ENCODE data around the gene CCDC92B.

DNA sequence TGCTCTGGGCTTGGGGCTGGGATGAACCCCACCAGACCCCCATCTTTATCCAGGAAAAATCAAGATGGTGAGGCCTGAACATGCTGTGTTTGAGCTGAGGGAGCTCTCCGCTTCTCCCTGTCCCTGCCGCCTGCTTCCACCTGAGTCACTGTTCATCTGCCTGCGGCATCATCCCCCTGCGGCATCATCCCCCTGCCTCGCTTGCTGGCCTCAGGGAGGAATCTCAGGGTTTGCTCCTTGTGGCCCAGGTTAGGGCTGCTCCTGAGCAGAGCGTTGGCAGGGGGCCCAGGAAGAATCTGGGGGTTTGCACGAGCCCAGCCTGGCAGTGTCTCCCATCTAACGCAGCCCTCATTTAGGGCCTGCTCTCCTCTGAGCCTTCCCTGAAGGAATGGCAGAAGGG, 35.4 kb upstream of the CCDC92B start:
- TF ChIP-seq, protein P1, sequence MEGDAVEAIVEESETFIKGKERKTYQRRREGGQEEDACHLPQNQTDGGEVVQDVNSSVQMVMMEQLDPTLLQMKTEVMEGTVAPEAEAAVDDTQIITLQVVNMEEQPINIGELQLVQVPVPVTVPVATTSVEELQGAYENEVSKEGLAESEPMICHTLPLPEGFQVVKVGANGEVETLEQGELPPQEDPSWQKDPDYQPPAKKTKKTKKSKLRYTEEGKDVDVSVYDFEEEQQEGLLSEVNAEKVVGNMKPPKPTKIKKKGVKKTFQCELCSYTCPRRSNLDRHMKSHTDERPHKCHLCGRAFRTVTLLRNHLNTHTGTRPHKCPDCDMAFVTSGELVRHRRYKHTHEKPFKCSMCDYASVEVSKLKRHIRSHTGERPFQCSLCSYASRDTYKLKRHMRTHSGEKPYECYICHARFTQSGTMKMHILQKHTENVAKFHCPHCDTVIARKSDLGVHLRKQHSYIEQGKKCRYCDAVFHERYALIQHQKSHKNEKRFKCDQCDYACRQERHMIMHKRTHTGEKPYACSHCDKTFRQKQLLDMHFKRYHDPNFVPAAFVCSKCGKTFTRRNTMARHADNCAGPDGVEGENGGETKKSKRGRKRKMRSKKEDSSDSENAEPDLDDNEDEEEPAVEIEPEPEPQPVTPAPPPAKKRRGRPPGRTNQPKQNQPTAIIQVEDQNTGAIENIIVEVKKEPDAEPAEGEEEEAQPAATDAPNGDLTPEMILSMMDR (IDR thresholded peaks at IDR 0.05) = no peak
- TF ChIP-seq EZH2 (IDR thresholded peaks at IDR 0.05) (no peak), EZH2phosphoT487 (IDR thresholded peaks at IDR 0.05) (no peak)

Data from neural progenitor cell (in vitro differentiated cells).